ENCODE data around the gene MPHOSPH9.

- TF ChIP-seq CENPX (CRISPR knock-in tag; IDR thresholded peaks at IDR 0.05): no peak
- TF ChIP-seq TFE3 (CRISPR knock-in tag; IDR thresholded peaks at IDR 0.05): no peak
- no peak for TF ChIP-seq ZXDC (CRISPR knock-in tag; IDR thresholded peaks at IDR 0.05)
- no peak for TF ChIP-seq E2F1 (CRISPR knock-in tag; IDR thresholded peaks at IDR 0.05)
- TF ChIP-seq ZNF263 (CRISPR knock-in tag; IDR thresholded peaks at IDR 0.05): no peak; the same call in 1 of the 2 replicates
- TF ChIP-seq ZNF501 (CRISPR knock-in tag; IDR thresholded peaks at IDR 0.05): no peak
- TF ChIP-seq ZNF333 (CRISPR knock-in tag; IDR thresholded peaks at IDR 0.05; ENCODE audit: borderline replicate concordance): no peak
- TF ChIP-seq EZH2 (conservative IDR thresholded peaks at IDR 0.05; ENCODE audit: low read depth, low read length): no peak
- TF ChIP-seq CTCF (CRISPR knock-in tag; IDR thresholded peaks at IDR 0.05): no peak
Observed at GRCh38 chr12:123268850-123269249, 35.9 kb upstream of the MPHOSPH9 start.
